T-helper 22 cell (primary cell): ENCODE results near the gene MRPL45.

Source experiments
- DNase-seq: peaks from one replicate; pipeline ENCODE4 v3.0.0-alpha.2; 2020; ENCODE audit warnings: low read depth

The MRPL45 gene

GRCh38 chr17:38325221-38325851 is 28.4 kb downstream of the MRPL45 start:
- DNase-seq: no peak

GRCh38 chr17:38326996-38327792 is 30.2 kb downstream of the MRPL45 start:
- no peak for DNase-seq

DNA sequence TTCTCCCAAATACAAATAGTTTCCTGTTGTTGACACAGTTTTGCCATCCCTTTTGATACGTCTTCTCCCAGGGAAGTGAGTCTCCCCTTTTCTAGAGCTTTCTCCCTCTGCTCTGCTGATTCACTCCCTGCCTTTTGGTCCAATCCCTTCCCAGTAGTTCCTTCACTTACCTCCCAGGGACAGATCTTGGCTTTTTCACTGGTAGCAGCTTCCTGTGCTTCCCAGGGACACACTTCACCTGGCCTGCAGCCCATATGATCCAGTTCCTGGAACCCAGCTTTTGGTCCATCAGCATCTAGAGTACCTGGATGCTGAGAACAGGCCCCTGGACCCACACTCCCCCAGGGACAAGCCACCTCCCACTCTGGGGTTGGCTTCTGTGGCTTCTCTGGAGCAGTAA is 31.0 kb downstream of the MRPL45 start:
- DNase-seq: no peak

GRCh38 chr17:38328620-38329019 is 31.7 kb downstream of the MRPL45 start:
- no peak for DNase-seq

GRCh38 chr17:38329284-38329683 is 32.3 kb downstream of the MRPL45 start:
- no peak for DNase-seq

DNA sequence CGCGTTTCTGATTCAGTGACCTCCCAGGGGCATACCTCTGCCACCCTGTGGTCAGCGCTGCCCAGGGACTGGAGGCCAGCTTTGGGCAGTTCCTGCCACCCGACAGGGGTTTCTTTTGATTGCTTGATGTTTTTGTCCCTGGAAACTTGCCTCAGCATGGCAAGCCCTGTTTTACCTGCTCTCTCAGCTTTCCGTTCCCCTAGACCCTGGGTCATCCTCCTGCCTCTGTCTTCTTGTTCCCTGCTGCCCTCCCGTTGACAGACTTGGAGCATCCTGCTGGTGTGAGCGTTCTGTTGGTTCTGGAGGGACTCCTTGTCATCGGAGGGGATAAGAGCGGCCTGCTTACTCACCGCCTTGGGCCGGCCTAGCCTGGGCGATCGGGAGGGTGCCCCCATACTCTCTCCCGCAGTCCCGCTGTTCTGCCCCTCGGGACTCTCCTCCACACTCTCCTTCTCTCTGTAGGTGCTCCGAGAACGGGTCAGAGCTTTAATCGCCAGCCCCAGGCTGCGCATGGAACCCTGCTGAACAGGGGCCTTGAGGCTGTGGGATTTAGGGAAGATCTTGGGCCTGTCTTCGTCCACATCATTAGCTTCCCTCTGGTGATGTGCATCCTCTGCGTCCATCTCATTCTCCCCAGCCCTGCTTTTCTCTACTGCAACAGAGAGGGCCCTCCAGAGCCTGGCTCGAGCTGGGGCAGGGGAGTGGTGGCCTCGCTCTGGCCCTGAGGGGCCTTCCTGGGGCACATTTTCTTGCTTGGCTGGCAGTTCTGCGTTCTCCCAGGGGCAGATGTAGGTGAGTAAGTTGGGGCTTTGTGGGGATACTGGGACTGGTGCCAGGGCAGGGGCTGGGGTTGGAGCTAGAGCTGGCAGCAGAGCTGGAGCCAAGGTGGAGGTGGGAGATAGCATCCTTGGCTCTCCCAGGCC is 33.1 kb downstream of the MRPL45 start:
- DNase-seq: no peak

DNA sequence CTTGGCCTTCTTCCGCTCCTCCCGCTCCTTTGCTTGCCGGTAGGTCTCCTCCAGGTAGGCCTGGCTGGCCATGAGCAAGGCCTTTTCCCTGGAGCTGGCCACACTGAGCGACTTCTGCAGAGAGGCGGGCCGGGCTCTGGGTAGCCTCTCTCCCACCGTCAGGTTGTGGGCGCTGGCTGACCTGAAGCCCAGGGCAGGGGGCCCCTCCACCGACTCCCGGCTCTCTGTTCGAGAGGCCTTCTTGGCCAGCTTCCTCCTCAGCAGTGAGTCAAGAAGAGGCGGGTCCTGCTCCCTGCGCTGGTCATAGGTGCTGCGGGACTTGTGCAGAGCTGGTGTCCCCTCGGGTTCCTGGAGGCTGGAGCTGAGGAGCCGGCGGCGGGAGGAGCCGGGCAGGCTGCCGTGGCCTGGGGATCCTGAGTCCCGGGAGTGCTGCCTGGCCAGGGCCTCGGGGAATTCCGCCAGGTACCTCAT is 34.0 kb downstream of the MRPL45 start:
- no peak for DNase-seq

GRCh38 chr17:38332735-38333134 is 35.8 kb downstream of the MRPL45 start:
- no peak for DNase-seq

DNA sequence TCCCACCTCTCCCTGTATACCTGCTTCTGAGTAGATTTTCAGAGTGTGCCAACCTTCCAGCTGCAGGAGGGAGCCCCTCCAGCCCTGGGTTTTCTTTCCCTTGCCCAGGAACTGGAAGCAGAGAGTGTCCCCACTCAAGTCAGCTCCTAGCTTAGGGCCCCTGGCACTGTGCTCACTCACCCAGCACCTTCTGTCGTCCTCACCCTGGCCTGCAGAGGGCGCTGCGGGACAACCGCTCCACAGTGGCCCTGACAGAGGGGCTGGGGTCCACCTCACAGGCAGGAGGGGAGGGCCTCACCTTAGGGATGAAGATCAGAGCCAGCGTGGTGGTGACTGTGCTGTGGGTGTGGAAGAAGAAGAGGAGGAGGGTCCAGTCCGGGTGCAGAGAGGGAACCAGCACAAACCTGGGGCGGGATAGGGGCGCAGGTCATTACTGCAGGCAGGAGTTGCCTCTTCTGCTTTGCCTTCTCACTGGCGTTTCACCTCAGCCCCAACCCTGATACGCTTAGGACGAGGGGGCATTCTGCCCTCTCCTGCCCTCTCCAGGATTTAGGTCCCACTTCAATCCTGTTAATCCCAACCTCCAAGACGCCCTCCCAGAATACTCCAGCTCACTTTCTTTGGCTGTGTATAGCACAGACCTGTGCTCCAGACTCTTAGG is 36.8 kb downstream of the MRPL45 start:
- DNase-seq: no peak

GRCh38 chr17:38334480-38335364 is 37.8 kb downstream of the MRPL45 start:
- DNase-seq: no peak

GRCh38 chr17:38336838-38337237 is 39.9 kb downstream of the MRPL45 start:
- DNase-seq: no peak

- DNase-seq: no peak
Observed at GRCh38 chr17:38338053-38338452, 41.1 kb downstream of the MRPL45 start.

DNA sequence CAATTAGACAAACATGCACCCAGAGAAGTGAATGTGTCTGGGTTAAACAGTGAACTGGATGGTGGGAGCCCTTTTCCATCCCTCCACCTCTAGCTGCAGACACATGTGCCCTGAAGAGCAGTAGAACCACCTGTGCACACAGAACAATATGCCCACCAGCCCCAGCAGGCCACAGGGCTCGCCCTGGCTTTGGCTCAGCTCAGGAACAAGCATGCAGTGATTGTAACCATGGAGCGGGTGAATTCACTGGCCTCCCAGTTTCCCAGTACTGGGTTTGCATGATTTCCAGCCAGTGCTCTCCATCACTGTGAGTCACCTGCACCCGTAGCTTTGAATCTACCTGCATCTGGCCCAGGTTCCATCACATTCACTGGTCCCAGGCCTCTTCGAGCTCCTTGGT is 41.6 kb downstream of the MRPL45 start:
- no peak for DNase-seq

DNA sequence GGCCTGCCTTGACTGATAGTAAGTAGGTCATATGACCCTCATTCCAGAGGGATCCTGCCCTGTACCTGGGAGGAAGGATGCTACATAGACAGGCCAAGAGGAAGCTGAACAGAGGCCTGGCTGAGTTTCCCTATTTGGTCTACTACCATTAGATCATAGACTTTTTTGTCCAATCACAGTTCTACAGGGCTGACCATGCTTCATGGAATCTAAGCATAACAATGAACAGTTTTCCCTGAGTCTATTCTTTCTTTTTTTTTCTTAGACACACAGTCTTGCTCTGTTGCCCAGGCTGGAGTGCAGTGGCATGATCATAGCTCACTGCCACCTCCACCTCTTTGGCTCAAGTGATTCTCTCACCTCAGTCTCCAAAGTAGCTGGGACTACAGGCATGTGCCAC is 42.9 kb downstream of the MRPL45 start:
- no peak for DNase-seq

- DNase-seq: no peak
Observed at GRCh38 chr17:38341035-38341721, 44.2 kb downstream of the MRPL45 start.

DNA sequence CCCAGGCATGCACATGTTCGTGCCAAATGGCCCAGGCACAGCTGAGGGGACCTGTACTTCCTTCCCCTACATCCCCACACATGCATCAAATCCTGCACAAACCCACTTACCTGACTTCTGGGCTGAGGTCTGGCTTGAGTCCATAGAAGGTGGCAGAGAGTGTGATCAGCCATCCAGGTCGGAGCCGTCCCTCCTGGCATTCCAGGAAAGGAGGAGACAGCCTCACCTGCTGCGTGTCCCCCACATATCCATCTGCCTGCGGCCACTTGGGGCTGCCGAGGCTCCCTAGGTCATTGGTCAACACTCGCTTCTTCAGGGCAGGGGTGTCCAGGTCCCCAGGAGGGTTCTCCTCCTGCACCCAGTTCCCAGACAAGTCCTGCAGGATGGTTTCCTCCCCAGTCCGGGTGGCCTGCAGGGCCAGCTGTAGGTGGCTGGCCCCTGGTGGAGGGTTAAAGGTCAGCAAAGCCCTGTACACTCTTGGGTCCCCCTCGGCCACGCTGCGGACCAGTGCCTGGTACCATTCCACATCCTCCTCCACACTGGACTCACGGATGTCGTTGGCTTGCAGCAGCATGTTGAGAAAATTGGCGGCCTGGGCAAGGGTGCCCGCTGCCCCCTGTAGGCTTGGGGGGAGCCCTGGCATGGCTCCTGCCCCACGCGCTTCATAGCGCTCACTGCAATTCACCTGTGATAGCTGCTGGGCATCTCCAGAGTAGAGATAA is 46.1 kb downstream of the MRPL45 start:
- no peak for DNase-seq

DNA sequence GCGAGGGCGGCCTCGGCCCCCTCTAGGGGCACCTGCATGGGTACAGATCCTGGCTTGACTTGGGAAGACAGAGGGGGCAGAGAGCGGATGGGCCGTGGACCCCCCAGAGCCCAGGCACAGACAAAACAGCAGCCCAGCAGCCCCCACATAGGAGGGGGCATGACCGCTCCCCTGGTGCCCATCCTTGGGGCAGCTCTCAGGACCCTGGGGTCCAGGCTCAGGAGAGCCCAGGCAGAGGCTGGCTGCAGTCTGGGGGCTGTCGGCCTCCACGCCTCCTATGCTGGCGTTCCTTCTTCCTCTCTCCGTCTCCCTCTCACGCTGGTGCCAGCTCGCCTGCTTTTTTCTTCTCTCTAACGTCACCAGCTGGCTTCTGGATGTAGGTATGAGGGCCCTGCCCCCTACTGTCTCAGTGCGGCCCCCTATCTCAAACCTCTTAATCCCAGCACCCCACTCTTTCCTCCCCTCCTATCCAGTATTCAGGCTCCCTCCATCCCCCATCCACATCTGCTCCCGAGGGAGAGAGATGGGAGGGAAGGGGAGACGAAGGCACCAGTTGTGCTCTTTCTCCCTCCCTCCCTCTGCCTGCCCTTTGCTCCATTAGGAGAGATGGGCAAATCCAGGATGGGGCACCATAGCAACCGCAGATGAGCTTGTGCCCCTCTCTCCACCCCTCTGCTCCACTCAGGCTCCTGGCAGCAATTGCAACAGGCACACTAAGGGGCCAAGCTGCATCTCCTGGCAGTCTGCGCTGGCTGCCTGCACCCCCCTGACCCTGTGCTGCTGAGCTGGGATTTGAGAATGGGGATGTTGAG is 46.8 kb downstream of the MRPL45 start, which contains the start of gene GPR179:
GPR179 (minus strand) TSS at position 349 of the 812 bp plus-strand sequence; CDS start at position 182, 167 bp downstream.
- no peak for DNase-seq

DNA sequence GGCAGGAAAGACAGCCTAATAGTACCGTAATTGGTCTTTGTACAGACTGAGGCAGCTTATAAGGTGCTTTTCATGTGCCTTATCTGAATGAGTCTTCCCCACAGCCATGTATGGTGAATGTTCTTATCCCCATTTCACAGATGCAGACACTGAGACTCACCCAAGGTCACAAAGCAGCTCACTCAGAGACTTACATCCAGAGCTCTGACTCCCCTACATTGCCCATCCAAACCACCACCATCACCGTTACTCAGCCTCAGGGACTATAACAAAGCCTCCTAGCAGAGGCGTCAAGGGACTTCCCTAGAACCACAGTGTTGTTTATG is 47.4 kb downstream of the MRPL45 start:
- no peak for DNase-seq

- DNase-seq: no peak
Observed at GRCh38 chr17:38345743-38346142, 48.8 kb downstream of the MRPL45 start.
